Measurements from ENCODE around the gene CRB2. TPM values are rescaled to one million over a fixed set of nuclear protein-coding genes. Genes with fewer than 3 reads are reported as not detected.
A peak's percentile ranks its signal among the peaks of the same experiment; 100 is the strongest.

CRB2 gene
- total and polyA plus RNA-seq, 4 experiments from 2014 or later = not detected

DNA sequence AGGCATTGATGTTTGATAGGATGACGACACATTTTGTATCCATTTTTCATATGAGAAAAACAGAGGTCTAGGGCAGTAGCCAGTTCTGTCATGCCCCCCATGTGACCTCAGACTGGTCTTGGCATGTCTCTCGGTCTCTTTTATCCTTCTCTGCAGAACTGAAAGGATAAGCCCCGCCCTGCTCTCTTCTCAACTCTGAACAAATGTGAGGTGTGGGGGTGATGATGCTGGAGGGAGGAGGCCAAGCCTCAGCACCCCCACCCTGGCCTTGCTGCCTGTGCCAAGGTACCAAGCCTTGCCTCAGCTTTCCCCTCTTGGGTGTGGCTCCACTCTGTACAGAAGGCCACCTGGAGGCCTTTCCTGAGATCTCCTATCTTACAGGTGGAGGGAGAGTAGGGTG, 19.5 kb upstream of the CRB2 start:
- DNase-seq = no peak
- Mint-ChIP-seq H3K4me3 (no peak overlapping the region), H3K4me1 (peaks cover 20 to 30% (median 27%) of the 10 kb centered on the region in 4 donors), H3K27me3 (no peaks in the 10 kb centered on the region), H3K9me3 (no peaks in the 10 kb centered on the region), H3K36me3 (no peaks in the 10 kb centered on the region), H3K27ac (no peak overlapping the region)
- ChIA-PET POLR2A (ENCODE audit: partially characterized antibody) (interaction anchor here (1.3 kb wide), 1 partner anchor 61 kb away, joined by 3 read pairs; no protein-coding TSS in a partner anchor), CTCF (ENCODE audit: partially characterized antibody) (no interaction called here)
- H3K27ac ChIP-seq (ENCODE audit: low read depth, low read length) = no peak overlapping the region
- H3K4me3 ChIP-seq (ENCODE audit: low read length in 2 of 2) = no peak overlapping the region
- H3K36me3 ChIP-seq (ENCODE audit: insufficient read depth, low read length) = no peaks in the 10 kb centered on the region
- H3K9me3 ChIP-seq (ENCODE audit: control insufficient read depth in 1 of 2, low read length in 2 of 2) = no peaks in the 10 kb centered on the region
- intact Hi-C loops (cut with micrococcal nuclease) = loop anchor here (5.0 kb wide), 1 partner anchor 109 kb away; no protein-coding TSS in a partner anchor
- H3K27me3 ChIP-seq (ENCODE audit: insufficient read depth, low read length) = no peaks in the 10 kb centered on the region
- peaks cover 29% of the 10 kb centered on the region for H3K4me1 ChIP-seq (ENCODE audit: insufficient read depth, low read length)

DNA sequence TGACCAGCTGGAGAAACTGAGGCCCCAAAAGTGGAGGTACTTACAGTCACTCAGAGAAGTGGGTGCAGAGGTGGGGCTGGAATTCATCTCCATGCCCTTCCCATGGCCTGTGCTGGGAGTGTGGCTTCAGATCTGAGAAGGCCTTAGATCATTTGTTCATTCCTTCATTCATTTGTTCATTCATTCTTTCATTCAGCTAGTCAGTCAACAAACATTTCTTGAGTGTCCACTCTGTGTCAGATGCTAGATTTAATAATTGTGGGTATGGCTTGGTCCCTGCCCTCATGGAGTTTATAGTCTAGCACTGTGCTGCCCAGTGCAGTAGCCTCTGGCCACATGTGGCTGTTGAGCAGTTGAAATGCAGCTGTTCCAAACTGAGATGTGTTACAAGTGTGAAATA, 19.0 kb upstream of the CRB2 start:
- Mint-ChIP-seq H3K36me3 (no peaks in the 10 kb centered on the region), H3K27me3 (no peaks in the 10 kb centered on the region), H3K4me1 (peaks cover 20 to 33% (median 28%) of the 10 kb centered on the region in 4 donors), H3K27ac (no peak overlapping the region), H3K9me3 (no peaks in the 10 kb centered on the region), H3K4me3 (no peak overlapping the region)
- Histone ChIP-seq H3K27ac (ENCODE audit: low read depth, low read length) (no peak overlapping the region), H3K4me3 (ENCODE audit: low read length in 2 of 2) (no peak overlapping the region), H3K36me3 (ENCODE audit: insufficient read depth, low read length) (no peaks in the 10 kb centered on the region), H3K9me3 (ENCODE audit: control insufficient read depth in 1 of 2, low read length in 2 of 2) (no peaks in the 10 kb centered on the region), H3K4me1 (ENCODE audit: insufficient read depth, low read length) (peaks cover 29% of the 10 kb centered on the region), H3K27me3 (ENCODE audit: insufficient read depth, low read length) (no peaks in the 10 kb centered on the region)
- intact Hi-C loops (cut with micrococcal nuclease) = loop anchor here (5.0 kb wide), 1 partner anchor 110 kb away; no protein-coding TSS in a partner anchor
- ChIA-PET CTCF (ENCODE audit: partially characterized antibody) (interaction anchor here (5.4 kb wide), 1 partner anchor 13 kb away, joined by 42 read pairs; no protein-coding TSS in a partner anchor), POLR2A (ENCODE audit: partially characterized antibody) (no interaction called here)
- no peak for DNase-seq

DNA sequence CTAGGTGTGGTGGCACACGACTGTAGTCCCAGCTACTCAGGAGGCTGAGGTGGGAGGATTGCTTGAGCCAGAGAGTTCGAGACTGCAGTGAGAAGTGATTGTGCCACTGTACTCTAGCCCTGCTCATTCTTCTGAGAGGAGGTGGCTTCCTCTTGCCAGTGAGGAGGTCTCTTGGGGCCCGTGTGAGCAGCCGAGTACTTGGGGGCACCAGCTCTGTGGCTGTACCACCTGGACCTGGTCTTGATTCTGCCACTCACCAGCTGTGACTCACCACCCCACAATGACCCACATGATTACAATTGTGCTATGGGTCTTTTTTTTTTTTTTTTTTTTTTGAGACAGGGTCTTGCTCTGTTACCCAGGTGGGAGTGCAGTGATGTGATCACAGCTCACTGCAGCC, 18.0 kb upstream of the CRB2 start:
- peaks cover 29% of the 10 kb centered on the region for H3K4me1 ChIP-seq (ENCODE audit: insufficient read depth, low read length)
- Mint-ChIP-seq H3K27me3 (no peaks in the 10 kb centered on the region), H3K4me1 (peaks cover 20 to 36% (median 28%) of the 10 kb centered on the region in 4 donors), H3K27ac (no peak overlapping the region), H3K4me3 (peak overlapping the region in 2 of 8 donors; percentile 25 to 95), H3K36me3 (no peaks in the 10 kb centered on the region), H3K9me3 (no peaks in the 10 kb centered on the region)
- no peak overlapping the region for H3K4me3 ChIP-seq (ENCODE audit: low read length in 2 of 2)
- no peak for DNase-seq
- no peaks in the 10 kb centered on the region for H3K36me3 ChIP-seq (ENCODE audit: insufficient read depth, low read length)
- H3K9me3 ChIP-seq (ENCODE audit: control insufficient read depth in 1 of 2, low read length in 2 of 2) = no peaks in the 10 kb centered on the region
- ChIA-PET CTCF (ENCODE audit: partially characterized antibody) (interaction anchor here (5.4 kb wide), 1 partner anchor 12 kb away, joined by 42 read pairs; no protein-coding TSS in a partner anchor), POLR2A (ENCODE audit: partially characterized antibody) (interaction anchor here (2.9 kb wide), 1 partner anchor 15 kb away, joined by 34 read pairs; no protein-coding TSS in a partner anchor)
- no peak overlapping the region for H3K27ac ChIP-seq (ENCODE audit: low read depth, low read length)
- intact Hi-C loops (cut with micrococcal nuclease) = loop anchor here (5.0 kb wide), 1 partner anchor 111 kb away; no protein-coding TSS in a partner anchor
- H3K27me3 ChIP-seq (ENCODE audit: insufficient read depth, low read length) = no peaks in the 10 kb centered on the region

DNA sequence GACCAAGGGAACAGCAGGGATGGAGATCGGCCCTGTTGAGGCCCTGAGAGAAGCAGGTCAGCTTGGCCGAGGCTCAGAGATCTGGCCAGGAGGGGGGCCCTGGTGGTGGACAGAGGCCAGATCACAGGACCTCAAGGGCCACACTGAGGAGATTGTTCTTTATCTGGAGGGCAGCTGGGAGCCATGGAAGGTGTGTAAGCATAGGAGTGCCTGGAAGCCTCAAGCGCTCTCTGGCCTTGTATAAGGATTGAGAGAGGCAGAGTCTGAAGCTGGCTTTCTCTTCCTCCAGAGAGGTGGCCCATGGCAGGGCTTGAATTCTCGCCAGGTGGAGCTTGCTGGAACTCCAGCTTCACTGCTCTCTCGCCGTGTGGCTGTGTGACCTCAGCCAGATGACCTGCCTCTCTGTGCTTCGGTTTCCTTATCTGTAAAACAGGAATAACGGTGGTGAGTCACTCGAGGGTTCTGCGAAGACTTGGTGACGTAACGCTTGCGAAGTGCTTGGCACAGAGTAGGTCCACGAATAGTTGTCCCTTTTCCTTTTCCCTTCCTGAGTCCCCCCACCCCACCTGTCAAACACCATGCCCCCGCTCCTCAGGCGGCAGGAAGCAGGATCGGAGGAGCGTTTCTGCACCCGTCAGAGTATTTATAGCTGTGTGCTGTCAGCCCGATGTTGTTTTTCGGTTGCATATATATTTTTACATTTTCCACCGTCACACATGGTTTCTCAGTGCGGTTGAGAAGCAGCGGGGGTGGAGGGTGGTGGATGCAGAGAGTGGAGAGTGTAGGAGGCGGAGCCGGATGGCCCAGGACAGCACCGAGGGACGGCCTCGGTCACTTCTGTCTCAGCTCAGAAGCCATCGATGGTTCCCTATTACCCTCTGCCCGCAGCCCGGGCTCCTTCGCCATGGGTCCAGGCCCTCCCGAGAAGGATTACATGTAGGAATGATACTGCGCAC, 17.0 kb upstream of the CRB2 start:
- Histone ChIP-seq H3K4me1 (ENCODE audit: insufficient read depth, low read length) (peaks cover 29% of the 10 kb centered on the region), H3K36me3 (ENCODE audit: insufficient read depth, low read length) (no peaks in the 10 kb centered on the region), H3K4me3 (ENCODE audit: low read length in 2 of 2) (peak overlapping the region; percentile 20 to 61), H3K27me3 (ENCODE audit: insufficient read depth, low read length) (no peaks in the 10 kb centered on the region), H3K27ac (ENCODE audit: low read depth, low read length) (peak overlapping the region; percentile 34), H3K9me3 (ENCODE audit: control insufficient read depth in 1 of 2, low read length in 2 of 2) (no peaks in the 10 kb centered on the region)
- Mint-ChIP-seq H3K36me3 (no peaks in the 10 kb centered on the region), H3K27ac (peak overlapping the region; percentile 75 to 93 (median 89)), H3K27me3 (no peaks in the 10 kb centered on the region), H3K4me1 (peaks cover 20 to 36% (median 28%) of the 10 kb centered on the region in 4 donors), H3K4me3 (peak overlapping the region; percentile 87 to 95 (median 90)), H3K9me3 (no peaks in the 10 kb centered on the region)
- ChIA-PET CTCF (ENCODE audit: partially characterized antibody) (interaction anchor here (0.7 to 5.4 kb wide), 8 partner anchors 8 to 236 kb away, joined by 3 to 42 read pairs (median 6); no protein-coding TSS in a partner anchor), POLR2A (ENCODE audit: partially characterized antibody) (interaction anchor here (0.7 to 2.9 kb wide), 6 partner anchors 11 to 114 kb away, joined by 3 to 34 read pairs (median 4); partner anchors contain the start of gene STRBP)
- peak; percentile 20 to 64 (median 30) for DNase-seq
- intact Hi-C loops (cut with micrococcal nuclease) = loop anchor here (1.0 to 5.0 kb wide), 3 partner anchors 17 to 112 kb away; partner anchors contain the start of gene STRBP

DNA sequence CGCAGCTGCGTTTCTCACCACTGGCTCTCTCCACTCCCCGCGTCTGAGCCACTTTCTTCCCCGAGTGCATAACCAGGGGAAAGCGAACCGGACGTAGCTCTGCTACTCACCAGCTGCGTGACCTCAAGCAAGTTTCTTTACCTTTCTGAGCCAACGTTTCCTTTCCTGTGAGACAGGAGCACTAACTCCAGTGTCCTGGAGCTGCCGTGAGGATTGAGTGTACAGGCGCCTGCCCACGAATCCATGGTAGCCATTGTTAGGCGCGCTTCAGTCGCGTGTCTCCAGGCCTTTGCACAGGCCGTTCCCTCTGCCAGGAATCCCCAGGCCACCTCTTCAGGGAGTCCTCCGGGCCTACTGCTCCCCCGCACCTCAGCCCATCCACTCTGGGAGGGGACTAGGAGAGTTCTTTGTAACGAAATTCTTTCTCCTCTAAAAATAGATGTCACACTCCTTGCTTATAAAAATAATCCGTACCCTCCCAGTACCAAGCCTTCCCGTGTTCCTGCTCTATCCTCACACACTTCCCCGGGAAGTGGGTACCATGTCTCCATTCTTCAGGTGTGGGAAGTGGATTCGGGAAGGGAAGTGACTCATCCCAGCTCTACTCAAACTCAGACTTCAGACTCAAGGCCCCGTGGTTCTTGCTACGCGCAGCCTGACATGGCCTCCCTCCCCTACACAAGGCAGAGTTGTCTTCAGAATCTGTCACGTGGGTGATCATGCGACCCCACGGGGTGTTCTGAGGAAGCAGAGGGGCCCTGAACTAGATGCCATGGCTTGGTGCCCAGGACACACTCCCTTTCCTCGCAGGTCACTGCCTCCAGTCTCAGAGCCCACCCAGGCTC, 16.1 kb upstream of the CRB2 start:
- H3K9me3 Mint-ChIP-seq = no peaks in the 10 kb centered on the region
- no peaks in the 10 kb centered on the region for H3K9me3 ChIP-seq (ENCODE audit: control insufficient read depth in 1 of 2, low read length in 2 of 2)
- peak in 4 of 5 donors; percentile 21 to 35 (median 24) for DNase-seq
- no peaks in the 10 kb centered on the region for H3K36me3 ChIP-seq (ENCODE audit: insufficient read depth, low read length)
- CTCF ChIA-PET (ENCODE audit: partially characterized antibody) = interaction anchor here (1.0 to 5.4 kb wide), 7 partner anchors 9 to 80 kb away, joined by 3 to 42 read pairs (median 6); no protein-coding TSS in a partner anchor
- H3K4me3 ChIP-seq (ENCODE audit: low read length in 2 of 2) = peak overlapping the region; percentile 42 to 61
- H3K27me3 ChIP-seq (ENCODE audit: insufficient read depth, low read length) = no peaks in the 10 kb centered on the region
- H3K27ac ChIP-seq (ENCODE audit: low read depth, low read length) = peak overlapping the region; percentile 34
- intact Hi-C loops (cut with micrococcal nuclease) = loop anchor here (1.0 to 10.0 kb wide), 4 partner anchors 18 to 525 kb away; partner anchors contain the start of gene STRBP
- H3K27me3 Mint-ChIP-seq = no peaks in the 10 kb centered on the region
- peaks cover 29% of the 10 kb centered on the region for H3K4me1 ChIP-seq (ENCODE audit: insufficient read depth, low read length)
- no peaks in the 10 kb centered on the region for H3K36me3 Mint-ChIP-seq
- H3K4me3 Mint-ChIP-seq = peak overlapping the region; percentile 87 to 95 (median 90)
- peaks cover 20 to 36% (median 28%) of the 10 kb centered on the region in 4 donors for H3K4me1 Mint-ChIP-seq
- POLR2A ChIA-PET (ENCODE audit: partially characterized antibody) = interaction anchor here (0.7 to 2.9 kb wide), 5 partner anchors 13 to 115 kb away, joined by 3 to 34 read pairs (median 4); partner anchors contain the start of gene STRBP
- H3K27ac Mint-ChIP-seq = peak overlapping the region; percentile 75 to 93 (median 89)

DNA sequence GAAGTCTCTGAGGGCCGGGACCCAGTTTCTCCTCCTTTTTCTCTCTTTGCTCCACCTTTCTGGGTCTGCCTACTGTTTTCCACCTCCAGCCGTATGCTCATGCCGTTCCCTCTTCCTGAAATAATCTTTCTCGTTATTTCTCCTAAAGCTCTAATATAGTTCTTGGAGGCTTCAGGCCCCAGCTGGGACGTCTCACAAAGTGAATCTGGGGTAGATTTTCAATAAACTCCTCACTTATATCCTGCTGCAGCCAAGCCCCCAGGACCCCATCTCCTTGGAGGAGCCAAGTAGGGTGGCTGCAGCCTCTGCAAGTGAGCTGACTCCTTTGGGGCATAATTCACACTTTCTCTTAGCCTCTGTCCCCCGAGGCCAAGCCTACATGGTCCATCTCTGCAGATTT, 14.2 kb upstream of the CRB2 start:
- CTCF ChIA-PET (ENCODE audit: partially characterized antibody) = interaction anchor here (5.4 kb wide), 1 partner anchor 8 kb away, joined by 42 read pairs; no protein-coding TSS in a partner anchor
- Histone ChIP-seq H3K9me3 (ENCODE audit: control insufficient read depth in 1 of 2, low read length in 2 of 2) (no peaks in the 10 kb centered on the region), H3K27ac (ENCODE audit: low read depth, low read length) (no peak overlapping the region), H3K27me3 (ENCODE audit: insufficient read depth, low read length) (no peaks in the 10 kb centered on the region), H3K36me3 (ENCODE audit: insufficient read depth, low read length) (no peaks in the 10 kb centered on the region), H3K4me1 (ENCODE audit: insufficient read depth, low read length) (peaks cover 29% of the 10 kb centered on the region), H3K4me3 (ENCODE audit: low read length in 2 of 2) (no peak overlapping the region)
- no peak for DNase-seq
- Mint-ChIP-seq H3K27ac (no peak overlapping the region), H3K36me3 (no peaks in the 10 kb centered on the region), H3K4me3 (peak overlapping the region in 1 of 8 donors; percentile 72), H3K9me3 (no peaks in the 10 kb centered on the region), H3K27me3 (no peaks in the 10 kb centered on the region), H3K4me1 (peaks cover 20 to 36% (median 28%) of the 10 kb centered on the region in 4 donors)
- POLR2A ChIA-PET (ENCODE audit: partially characterized antibody) = no interaction called here
- intact Hi-C loops (cut with micrococcal nuclease) = loop anchor here (10.0 kb wide), 1 partner anchor 527 kb away; no protein-coding TSS in a partner anchor

Data from CD4-positive, alpha-beta memory T cell (primary cell).